Endothelial cell (in vitro differentiated cells): ENCODE data around the gene CPPED1. TPM values are rescaled to one million over a fixed set of nuclear protein-coding genes. Genes with fewer than 3 reads are reported as not detected.

ENCODE experiments used
- DNase-seq: peaks from one replicate; pipeline ENCODE4 v3.0.0; 2021; ENCODE audit warnings: low spot score
- H3K27ac Mint-ChIP-seq: one replicate; pipeline ENCODE4 v1.8.0; 2021; ENCODE audit warnings: mixed read lengths, inconsistent platforms; ENCODE audit not compliant: unreplicated experiment
- H3K27me3 Mint-ChIP-seq: one replicate; pipeline ENCODE4 v1.8.0; 2021; ENCODE audit warnings: mild to moderate bottlenecking, moderate library complexity, mixed read lengths, inconsistent platforms; ENCODE audit not compliant: unreplicated experiment
- H3K36me3 Mint-ChIP-seq: one replicate; pipeline ENCODE4 v1.8.0; 2021; ENCODE audit warnings: mild to moderate bottlenecking, low read depth, mixed read lengths, inconsistent platforms; ENCODE audit not compliant: unreplicated experiment
- H3K4me1 Mint-ChIP-seq: one replicate; pipeline ENCODE4 v1.8.0; 2021; ENCODE audit warnings: mild to moderate bottlenecking, mixed read lengths, inconsistent platforms; ENCODE audit not compliant: unreplicated experiment
- H3K4me3 Mint-ChIP-seq: one replicate; pipeline ENCODE4 v1.8.0; 2021; ENCODE audit warnings: mild to moderate bottlenecking, mixed read lengths, inconsistent platforms; ENCODE audit not compliant: unreplicated experiment
- H3K9me3 Mint-ChIP-seq: one replicate; pipeline ENCODE4 v1.8.0; 2021; ENCODE audit warnings: mixed read lengths, inconsistent platforms; ENCODE audit not compliant: unreplicated experiment
- CTCF ChIP-seq: fragments of 200-600 bp; sonication (generic); IDR thresholded peaks from one replicate; pipeline ENCODE4 v1.5.0; 2021; ENCODE audit warnings: antibody characterized with exemption; ENCODE audit not compliant: unreplicated experiment
- total RNA-seq: library from RNA; stranded (reverse); fragmentation: NEBNext Ultra II Directional; extraction: Animal tissue kit (Norgen Biotek cat#: 25700); gene quantifications from one replicate; pipeline ENCODE4 v1.2.1, GENCODE V29; 2021; ENCODE audit not compliant: unreplicated experiment

Gene CPPED1
- total RNA-seq, 1 donor from 2014 or later, result 11.6 TPM

DNA sequence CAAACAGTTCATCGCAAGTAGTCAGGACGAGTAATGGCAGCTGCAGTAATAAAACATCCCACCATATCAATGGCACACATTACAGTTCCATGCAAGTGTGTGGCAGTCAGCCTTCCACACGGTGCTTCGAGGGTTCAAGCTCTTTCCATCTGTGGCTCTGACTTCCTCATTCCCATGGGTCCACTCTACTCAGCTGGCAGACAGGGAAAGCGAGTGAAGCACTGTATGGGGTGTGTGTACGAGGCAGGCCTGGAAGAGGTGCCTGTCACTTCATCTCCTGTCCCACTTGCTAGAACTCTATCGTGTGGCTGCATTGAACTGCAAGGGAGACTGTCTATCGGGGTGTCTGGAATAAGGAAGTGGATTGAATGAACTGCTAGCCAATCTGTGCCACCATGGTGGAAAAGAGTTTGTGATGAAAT lies 160.6 kb downstream of the CPPED1 start:
- Mint-ChIP-seq H3K27ac (no peak overlapping the region), H3K4me3 (no peak overlapping the region), H3K4me1 (no peaks in the 10 kb centered on the region), H3K36me3 (no peaks in the 10 kb centered on the region), H3K27me3 (no peaks in the 10 kb centered on the region), H3K9me3 (no peaks in the 10 kb centered on the region)
- TF ChIP-seq CTCF, result no peak
- DNase-seq, result no peak

GRCh38 chr16:12639044-12639443 lies 164.6 kb downstream of the CPPED1 start:
- Mint-ChIP-seq H3K9me3 (no peaks in the 10 kb centered on the region), H3K36me3 (no peaks in the 10 kb centered on the region), H3K4me3 (no peak overlapping the region), H3K27me3 (no peaks in the 10 kb centered on the region), H3K27ac (no peak overlapping the region), H3K4me1 (peaks cover 4% of the 10 kb centered on the region)
- DNase-seq, result no peak
- no peak for TF ChIP-seq CTCF

- DNase-seq, result no peak
- Mint-ChIP-seq H3K36me3 (no peaks in the 10 kb centered on the region), H3K4me1 (peaks cover 4% of the 10 kb centered on the region), H3K4me3 (no peak overlapping the region), H3K27ac (no peak overlapping the region), H3K27me3 (no peaks in the 10 kb centered on the region), H3K9me3 (no peaks in the 10 kb centered on the region)
- TF ChIP-seq CTCF, result no peak
These were observed 166.7 kb downstream of the CPPED1 start for GRCh38 chr16:12637002-12637401.

DNA sequence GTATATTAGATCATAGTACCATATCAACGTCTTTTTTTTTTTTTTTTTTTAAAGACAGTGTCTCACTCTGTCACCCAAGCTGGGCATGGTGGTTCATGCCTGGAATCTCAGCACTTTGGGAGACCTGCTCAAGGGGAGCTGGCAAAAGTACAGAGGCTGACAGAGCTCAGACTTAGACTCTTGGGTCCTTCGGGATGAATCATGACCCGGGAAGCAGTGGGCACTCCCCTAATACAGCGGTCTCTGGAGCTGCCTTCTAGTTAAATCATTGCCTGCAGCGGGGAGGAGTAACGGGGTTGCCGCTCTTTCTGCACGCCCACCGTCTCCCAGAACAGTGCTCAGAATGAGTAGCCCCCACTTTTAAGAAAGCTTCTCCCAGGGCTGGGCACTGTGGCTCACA lies 174.4 kb downstream of the CPPED1 start:
- H3K4me1 Mint-ChIP-seq, result peaks cover under 1% of the 10 kb centered on the region
- H3K4me3 Mint-ChIP-seq, result no peak overlapping the region
- H3K9me3 Mint-ChIP-seq, result no peaks in the 10 kb centered on the region
- no peaks in the 10 kb centered on the region for H3K36me3 Mint-ChIP-seq
- TF ChIP-seq CTCF, result no peak
- H3K27ac Mint-ChIP-seq, result no peak overlapping the region
- DNase-seq, result no peak
- H3K27me3 Mint-ChIP-seq, result no peaks in the 10 kb centered on the region

GRCh38 chr16:12628536-12628935 lies 175.2 kb downstream of the CPPED1 start:
- Mint-ChIP-seq H3K4me3 (no peak overlapping the region), H3K9me3 (no peaks in the 10 kb centered on the region), H3K4me1 (no peaks in the 10 kb centered on the region), H3K36me3 (no peaks in the 10 kb centered on the region), H3K27ac (no peak overlapping the region), H3K27me3 (no peaks in the 10 kb centered on the region)
- TF ChIP-seq CTCF, result no peak
- no peak for DNase-seq
